Inflammatory macrophage (primary cell): ENCODE data around the gene RASSF3.

Experiments used
- DNase-seq, 2 donors: peaks; one replicate each; pipeline ENCODE4 v3.0.0-alpha.2; 2020 to 2022

The RASSF3 gene

DNA sequence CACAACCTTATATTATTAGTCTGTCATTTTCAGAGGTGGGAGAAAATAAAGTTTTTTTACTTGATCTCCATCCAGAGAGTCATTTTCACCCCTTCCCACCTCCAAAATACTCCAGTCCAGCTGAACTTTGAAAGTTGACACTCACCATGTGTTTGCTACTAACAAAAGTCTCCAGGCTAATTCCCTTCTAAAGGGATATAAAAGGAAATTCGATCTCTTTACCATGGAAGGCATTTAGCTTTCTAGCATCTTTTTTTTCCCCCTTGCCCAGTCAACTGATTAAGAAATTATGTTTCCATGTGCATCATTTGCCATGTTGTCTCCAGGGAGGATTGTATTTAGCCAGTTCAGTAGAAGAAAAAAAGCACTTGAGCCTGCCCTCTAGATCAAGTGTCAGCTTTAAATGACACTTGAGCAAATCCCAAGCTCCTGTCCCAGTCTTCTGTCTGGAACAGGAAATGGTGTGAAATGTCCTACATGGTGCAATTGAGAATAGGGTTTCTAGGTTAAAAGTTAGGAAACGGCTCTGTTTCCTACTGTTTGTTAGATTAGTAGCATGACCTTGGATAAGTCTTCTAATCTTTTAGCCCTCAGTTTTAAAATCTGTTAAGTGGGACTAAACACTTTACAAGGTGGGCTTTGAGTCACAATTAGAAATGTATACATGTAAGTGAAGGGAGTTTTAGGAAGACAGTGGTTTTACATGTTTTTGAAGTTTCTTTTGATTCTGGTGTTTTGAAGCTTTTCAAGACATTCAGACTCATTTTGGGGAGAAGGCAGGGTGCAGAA, 81.7 kb downstream of the RASSF3 start:
- DNase-seq, result peak; percentile 35 to 52

DNA sequence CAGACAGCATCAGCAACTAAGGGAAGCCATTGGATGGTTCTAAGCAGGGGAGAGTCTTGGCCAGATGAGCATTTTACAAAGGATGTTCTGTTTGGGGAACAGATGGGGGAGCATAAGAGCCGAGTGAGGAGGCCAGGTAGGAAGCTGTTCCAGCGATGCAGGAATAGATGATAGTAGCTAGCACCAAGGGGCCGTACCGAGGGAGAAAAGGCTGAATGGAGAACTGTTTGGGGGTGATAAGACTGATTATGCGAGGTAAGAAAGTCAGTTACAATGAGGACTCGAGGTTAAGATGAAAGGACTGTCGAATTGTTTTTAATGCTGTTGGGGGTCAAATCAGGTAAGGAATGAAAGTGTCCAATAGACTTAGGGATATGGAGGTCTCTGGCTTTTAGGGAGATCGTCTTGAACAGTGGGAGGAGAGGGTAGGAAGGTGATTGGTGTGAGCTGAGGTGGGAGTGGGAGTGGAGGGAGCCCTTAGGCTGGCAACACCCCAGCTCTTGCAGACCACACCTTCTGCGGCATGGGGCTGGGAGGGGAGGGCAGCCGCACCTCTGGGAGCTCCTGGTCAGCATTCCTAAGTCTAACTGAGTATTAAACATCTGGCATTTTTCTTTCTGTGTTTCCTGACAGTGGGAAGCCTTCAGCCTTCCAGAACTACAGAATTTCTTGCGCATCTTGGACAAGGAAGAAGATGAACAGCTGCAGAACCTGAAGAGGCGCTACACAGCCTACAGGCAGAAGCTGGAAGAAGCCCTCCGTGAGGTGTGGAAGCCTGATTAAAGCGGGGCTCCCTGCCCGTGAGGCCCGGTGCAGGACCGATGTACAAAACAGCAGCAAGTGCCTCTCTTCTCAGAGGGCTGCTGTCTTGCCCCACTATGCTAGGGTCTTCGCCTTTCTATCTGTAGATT, 84.1 kb downstream of the RASSF3 start:
- DNase-seq, result no peak

DNA sequence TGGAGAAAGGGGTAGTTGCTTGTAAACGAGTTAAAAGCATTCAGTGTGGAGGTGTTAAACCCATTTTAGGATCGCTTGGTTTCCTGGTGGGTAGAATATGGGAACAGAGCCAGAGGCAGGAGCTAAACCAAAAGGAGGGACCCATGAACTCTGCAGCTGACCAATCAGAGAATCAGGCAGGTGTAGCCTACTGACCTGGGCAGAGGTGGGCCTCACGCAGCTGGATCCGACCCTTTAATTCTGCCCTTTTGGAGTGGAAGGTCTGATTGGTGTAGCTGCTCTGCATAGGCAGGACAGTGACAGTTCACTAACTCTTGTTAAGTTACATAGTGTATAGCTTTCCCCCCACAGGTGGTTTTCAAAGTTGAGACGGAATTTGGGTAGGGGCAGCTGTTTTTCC, 85.3 kb downstream of the RASSF3 start:
- DNase-seq, result no peak

DNA sequence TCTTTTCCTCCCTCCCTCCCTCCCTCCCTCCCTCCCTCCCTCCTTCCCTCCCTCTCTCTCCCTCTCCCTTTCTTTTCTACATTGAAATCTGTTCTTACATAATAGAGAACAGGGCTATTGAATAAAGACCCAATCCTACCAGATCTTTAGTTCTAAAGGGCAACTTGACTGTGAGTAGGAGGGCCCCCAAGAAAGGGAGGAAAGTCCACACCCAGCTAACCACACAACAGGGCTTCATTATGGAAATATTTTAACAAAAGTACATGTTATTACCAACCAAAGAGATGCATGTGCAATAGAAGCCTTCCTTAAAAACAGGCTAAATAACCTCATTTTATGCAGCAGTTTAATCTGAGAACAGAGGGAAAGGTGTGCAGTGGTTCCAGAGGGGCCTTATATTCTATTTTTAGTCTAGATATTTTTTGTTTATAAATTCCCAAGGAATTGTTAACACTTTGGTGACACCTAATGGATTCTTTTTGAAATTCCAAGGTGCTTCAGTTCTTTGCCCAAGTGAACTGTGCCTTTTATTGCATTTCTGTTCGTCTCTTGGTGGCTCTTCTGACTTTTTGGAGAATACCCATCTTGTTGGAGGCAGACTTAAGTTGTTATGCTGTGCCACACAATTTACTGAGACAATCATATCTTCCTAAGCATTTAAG, 85.9 kb downstream of the RASSF3 start:
- DNase-seq, result peak in 1 of 2 donors; percentile 33

DNA sequence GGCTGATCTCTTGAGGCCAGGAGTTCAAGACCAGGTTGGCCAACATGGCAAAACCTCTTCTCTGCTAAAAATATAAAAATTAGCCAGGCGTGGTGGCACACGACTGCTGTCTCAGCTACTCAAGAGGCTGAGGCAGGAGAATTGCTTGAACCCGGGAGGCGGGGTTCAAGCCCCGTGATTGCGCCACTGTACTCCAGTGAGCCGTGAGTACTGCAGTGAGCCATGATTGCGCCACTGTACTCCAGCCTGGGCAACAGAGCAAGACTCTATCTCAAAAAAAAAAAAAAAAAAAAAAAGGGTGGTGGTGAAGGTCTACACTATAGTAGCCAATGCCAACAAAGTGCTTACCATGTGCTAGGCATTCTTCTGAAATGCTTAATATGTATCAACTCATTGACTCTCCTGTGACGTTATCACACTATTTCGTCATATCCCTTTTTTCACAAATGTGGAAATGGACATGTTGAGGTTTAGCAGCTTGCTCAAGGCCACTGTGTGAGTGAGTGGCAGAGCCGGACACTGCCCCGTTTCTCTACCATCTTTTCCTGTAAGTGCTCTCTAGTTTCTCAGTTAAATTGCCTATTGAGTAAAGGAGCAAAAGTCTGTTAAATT, 89.3 kb downstream of the RASSF3 start:
- DNase-seq, result peak; percentile 86 to 99

DNA sequence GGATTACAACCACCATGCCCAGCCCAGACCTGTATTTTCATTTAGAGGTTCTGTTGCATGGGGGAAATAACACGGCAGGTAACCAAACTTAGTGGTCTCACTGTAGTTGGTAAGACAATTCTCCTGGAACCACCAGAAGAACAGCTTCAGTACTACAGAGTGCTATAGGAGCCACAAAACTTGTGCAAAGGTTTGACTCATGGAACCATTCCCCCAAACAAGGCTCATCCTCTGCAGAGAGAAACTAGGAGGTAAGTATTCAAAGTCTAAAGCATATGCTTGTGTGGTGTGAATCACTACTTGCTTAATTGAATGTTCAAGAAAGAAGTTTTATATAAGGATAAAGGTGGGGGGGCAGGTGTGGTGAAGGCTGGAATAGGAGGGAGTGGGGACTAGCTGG, 90.2 kb downstream of the RASSF3 start:
- DNase-seq, result no peak

DNA sequence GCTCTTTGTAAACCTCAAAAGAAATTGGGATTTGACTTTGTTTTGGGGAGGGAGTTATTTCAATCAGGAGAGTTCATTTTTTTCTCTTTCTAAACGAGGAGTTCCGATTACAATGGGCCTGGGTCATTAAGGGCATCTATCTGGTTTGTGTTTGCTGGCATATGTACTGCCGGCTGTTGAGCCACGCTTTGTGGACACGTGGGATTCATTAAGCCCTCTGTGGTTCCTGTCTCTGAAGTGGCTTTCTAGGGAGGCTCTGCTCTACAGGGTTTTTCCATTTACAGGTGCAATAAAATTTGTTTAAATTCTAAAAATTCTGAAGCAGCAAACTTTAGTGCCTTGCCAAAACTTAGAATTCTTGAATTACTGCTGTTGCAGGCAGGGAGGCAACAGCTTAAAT, 91.0 kb downstream of the RASSF3 start:
- DNase-seq, result no peak

DNA sequence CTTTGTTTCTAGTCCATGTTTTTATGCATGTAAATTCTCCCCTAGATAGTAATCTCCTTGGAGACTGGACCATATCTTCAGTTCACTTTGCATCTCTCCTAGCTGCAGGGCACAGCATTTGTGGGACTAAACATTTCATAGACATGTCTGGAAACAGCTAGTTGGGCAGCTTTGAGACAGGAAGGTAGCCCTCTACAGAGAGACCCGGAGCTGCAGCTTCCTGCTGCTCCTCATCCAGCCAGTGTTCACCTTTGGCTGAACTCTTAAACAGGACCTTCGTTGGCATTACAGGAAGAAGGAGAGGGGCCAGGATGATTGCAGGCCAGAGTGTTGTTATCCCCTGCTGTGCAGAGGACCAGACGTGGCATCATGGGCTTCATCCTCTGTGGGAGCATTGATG, 96.0 kb downstream of the RASSF3 start:
- DNase-seq, result no peak

DNA sequence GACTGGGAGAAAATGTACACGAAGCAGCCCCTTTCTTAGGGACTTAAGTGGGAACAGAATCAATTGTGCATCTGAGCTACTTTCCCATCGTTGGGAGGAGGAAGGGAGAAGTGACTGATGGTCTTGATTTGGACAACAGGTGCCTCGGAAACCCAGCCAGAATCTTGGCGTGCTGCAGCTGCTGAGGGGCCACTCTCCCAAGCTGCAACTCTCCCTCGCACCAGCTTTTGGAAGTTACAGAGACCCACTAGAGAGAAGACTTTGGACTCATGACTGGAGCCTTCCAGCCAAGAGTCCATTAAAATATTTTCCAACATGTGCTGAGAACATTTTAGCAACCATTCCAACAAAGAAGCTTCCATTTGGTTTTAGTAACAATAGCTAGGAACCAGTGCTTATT, 96.6 kb downstream of the RASSF3 start:
- DNase-seq, result no peak

DNA sequence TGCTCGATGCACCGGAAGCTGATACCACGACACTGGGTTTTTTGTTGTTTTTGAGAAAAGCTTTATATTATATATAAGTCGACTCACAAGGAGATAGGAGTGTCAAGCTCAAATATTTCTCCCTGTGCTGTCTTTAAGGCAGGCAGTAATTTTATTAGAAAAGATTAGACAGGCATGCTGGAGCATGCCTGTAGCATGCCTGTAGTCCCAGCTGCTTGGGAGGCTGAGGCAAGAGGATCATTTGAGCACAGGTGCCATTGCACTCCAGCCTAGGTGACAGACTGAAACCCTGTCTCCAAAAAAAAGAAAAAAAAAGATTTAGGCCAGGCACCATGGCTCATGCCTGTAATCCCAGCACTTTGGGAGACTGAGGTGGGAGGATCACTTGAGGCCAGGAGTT, 97.1 kb downstream of the RASSF3 start:
- DNase-seq, result no peak

DNA sequence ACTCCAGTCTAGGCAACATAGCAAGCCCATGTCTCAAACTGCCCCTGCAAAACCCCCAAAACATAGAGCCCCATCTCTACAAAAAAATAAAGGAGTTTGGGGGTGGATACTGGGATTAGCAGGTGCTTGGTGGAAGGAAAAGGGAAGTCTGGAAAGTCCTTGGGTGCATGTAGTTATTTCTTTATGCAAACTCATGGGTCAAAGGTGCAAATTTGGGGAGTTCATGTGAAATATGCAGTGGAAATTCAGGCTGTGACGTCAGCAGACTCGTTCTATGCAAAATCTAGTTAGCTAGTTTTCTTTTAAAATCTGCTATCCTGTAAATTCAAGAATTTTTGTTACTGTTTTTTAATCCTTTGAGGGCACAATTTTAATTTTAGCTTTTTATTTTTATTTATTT, 97.6 kb downstream of the RASSF3 start:
- DNase-seq, result no peak

DNA sequence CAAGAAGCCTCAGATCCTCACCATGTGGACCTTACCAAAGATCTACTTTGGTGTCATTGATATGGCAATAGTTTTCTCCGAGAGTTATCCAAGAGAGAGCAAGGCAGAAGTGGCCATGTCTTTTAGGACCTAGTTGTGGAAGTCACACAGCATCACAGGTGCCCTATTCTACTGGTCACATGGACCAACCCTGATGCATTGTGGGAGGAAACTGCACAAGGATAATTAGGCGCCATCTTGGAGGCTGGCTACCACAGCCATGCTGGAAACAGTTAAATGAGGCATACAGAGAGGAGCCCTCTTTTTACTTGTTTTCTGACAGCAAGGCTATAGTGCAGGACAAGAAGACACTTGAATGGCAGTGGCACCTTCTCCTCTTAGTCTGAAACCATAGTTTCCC, 99.1 kb downstream of the RASSF3 start:
- no peak for DNase-seq

DNA sequence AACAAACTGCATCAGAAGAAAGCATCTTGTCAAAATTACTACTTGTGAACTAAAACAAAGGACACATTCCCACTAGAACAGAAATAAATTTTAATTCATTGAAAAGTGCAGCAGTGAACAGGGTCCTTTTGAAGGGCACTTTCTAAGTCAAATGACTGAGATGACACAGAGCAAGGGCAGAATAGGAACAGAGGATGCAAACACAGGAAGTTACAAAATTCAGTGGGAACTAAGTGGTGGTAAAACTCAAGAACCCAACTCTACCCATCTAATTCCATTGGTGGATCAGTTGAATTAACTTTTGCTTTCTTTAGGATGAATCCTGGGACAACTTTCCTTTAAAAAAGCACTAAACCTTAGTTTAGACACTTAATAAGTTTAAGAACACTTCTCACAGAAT, 103.1 kb downstream of the RASSF3 start:
- peak; percentile 52 to 54 for DNase-seq

DNA sequence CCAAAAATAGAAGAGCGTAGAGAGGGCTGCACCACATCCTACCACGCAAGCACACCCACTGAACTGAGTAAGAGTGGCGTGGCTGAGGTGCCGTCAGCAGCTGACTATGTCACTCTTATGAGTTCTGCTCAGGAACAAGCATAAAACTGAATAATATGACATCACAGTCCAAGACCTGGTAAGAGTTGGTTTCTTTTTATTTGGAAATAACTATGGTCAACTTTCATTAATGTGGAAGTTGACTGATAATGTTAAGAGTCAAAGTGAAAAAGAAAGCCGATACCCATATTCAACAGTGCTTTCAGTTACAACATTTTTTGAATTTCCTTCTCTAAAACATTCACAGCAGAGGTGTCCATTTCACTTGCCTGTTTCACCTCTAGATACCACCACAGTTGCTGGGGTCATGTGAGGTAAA, 104.3 kb downstream of the RASSF3 start:
- DNase-seq, result peak; percentile 77 to 78

DNA sequence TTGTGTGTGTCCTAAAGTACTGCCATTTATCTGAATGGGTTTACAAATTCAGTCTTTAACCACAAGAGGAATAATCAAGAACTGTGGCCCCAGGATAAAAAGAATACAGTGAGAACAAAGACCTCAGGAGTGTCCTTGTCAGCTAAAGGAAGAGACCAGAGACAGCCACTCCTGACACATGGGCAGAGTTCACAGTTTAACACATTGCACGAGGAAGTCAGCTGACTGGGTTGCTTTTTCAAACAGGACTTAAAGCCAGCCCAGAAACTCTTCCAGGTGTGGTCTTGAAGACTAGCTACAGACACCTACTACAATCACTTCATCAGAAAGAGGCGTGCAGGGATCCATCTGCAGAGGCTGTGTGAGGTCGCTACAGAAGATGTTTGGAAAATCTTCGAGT, 106.1 kb downstream of the RASSF3 start:
- peak in 1 of 2 donors; percentile 13 for DNase-seq

DNA sequence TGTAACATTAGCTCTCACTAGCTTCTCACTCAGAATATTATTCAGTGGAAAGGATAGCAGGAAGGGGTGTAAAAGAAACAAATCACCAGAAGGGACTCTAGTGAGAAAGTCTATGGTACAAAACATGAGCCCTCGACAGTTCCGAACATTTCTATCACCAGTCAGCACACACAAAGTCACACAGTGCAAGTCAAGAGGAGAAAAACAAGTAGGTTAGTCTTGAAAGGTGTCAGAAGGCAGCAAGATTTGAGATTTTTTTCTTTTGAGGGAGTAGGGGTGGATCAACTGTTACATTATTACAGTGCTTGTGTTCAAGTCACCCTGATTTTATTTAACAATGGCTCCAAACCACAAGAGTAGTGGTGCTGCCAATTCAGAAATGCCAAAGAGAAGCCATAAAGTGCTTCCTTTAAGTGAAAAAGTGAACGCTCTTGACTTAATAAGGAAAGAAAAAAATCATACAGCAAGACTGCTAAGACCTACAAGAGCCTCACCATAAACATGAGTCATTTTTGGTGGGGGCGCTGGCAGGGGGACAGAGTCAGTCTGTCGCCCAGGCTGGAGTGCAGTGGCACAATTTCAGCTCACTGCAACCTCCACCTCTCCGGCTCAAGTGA, 106.7 kb downstream of the RASSF3 start:
- DNase-seq, result no peak

DNA sequence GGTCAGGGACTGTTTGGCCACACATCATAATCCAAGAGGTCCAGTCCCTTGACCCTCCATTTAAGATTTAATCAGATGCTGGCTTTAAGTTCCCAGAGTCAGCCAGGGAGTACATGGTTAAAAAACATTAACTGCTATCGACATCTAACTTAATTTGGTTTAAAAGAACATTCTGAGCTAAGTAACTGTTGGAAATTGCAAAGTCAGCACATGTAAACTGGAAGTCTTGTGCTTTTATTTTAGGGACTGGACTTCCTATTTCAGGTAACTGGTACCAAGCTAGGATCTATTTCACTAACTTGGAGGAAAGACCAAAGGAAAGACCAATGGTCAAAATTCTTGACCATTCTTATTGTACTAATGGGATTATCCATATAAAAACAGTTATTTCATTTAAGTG, 108.4 kb downstream of the RASSF3 start:
- no peak for DNase-seq

DNA sequence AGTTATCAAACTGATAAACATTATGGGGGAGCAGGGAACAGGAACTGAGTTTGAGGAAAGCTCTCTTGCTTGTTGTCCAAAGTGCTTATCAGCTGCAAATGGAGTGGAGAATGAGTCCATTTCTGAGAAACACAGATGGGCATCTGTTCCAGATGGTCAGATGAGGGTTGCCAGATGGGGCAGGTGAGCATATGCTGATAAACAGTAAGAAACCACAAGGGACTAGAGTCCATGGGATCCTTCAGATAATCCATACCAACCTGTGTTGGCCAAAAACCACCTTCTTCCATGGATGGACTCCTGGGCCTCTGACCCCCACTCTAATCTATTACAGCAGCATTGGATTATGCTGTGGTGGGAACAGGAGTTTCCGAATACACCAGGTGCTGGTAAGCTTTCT, 110.6 kb downstream of the RASSF3 start:
- no peak for DNase-seq

DNA sequence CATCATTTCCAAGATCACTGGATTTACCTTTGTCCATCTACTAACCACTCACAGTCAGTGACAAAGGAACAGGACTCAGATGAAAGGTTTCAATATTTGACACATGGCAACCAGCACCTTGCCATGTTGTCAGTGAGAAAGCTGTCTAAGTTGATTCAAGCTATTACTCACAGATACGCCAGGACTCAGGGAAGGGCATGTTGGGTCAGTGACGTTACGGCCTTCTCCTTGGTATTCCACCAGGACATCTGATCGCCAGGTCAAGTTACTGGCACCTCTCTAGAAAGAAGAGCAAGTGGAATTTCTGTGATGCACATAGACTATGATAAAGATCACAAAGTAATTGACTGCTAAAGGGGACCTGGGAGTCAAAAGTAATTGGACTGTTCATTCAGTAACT, 112.5 kb downstream of the RASSF3 start:
- DNase-seq, result no peak

DNA sequence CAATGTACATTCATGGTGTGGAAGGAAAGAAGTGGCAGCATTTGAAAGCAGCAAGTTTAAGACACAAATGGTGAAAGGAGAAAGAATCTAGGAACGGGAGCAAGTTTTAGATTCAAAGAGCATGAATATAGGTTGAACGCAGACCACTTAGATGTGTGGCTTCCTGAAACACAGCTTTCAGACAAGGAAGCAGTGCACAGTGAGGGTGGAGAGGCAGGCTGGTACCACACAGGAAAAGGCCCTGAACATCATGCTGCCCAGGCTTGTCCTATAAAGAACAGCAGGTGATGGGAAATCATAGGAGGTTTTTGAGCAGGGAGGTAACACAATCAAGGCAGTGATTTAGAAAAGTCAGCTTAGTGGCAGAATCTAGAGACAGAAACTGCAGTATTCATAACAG, 113.3 kb downstream of the RASSF3 start:
- no peak for DNase-seq

DNA sequence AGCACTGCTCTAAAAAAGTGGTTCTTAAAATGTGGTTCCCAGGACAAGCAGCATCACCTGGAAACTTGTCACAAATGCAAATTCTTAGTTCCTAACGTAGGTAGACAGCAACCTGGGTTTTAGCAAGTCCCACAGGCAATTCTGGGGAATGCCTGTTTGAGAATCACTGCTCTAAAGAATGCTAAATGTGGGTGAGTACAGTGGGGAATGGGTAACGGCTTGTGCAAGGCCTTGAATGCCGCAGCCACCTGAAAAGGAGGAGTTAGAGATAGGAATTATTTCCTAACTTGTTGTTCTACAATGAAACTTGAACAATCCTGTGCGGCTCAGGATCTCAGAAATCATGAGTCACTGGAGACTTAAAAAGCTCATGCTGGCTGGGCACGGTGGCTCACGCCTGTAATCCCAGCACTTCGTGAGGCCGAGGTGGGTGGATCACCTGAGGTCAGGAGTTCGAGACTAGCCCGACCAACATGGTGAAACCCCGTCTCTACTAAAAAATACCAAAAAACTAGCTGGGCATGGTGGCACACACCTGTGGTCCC, 114.0 kb downstream of the RASSF3 start:
- no peak for DNase-seq
